ENCODE data around the gene SLC13A5.
"Not testable (repeated sequence)": the region's sequence is repeated elsewhere in the genome, so short reads cannot be mapped to it uniquely, and the experiment has no call there.

SLC13A5 gene

DNA sequence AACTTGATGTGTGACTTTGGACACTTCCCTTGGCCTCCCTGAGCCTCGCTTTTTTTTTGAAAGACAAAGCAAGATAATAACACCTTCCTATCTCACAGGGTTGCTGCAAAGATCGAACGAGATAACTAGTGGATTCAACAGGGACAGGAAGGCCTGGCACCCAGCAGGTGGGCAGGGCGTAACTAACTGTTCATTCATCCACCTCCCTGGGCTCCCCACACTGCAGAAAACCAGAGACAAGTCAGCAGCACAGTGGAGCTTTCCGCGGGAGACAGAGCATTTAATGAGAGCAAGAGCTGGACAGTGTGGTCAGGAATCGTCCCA is 28.7 kb downstream of the SLC13A5 start:
- no peak for DNase-seq (ENCODE audit: low read depth)

- no peak for DNase-seq (ENCODE audit: low read depth)
These were observed 29.3 kb downstream of the SLC13A5 start for GRCh38 chr17:6683730-6684459.

GRCh38 chr17:6683081-6683684 is 30.0 kb downstream of the SLC13A5 start:
- DNase-seq (ENCODE audit: low read depth) = no peak

DNA sequence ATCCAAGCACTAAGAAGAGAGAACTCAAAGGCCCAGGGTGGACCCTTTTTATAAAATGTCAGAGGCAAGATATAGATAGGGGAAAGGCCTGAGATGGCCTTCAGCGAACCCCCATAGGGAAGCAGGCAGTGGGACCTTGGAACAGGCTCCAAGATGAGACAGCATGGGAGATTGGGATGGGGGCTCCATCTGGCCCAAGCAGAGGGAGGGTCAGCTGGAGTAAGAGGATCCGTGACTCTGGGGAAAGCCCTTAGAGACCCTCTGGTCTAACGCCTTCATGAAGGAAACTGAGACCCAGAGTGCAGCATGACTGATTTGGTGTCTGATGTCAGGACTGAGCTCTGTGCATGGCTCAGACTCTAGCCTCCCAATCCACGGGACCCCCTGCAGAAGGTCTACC is 30.8 kb downstream of the SLC13A5 start:
- no peak for DNase-seq (ENCODE audit: low read depth)

GRCh38 chr17:6681671-6682070 is 31.5 kb downstream of the SLC13A5 start:
- DNase-seq (ENCODE audit: low read depth) = no peak

DNA sequence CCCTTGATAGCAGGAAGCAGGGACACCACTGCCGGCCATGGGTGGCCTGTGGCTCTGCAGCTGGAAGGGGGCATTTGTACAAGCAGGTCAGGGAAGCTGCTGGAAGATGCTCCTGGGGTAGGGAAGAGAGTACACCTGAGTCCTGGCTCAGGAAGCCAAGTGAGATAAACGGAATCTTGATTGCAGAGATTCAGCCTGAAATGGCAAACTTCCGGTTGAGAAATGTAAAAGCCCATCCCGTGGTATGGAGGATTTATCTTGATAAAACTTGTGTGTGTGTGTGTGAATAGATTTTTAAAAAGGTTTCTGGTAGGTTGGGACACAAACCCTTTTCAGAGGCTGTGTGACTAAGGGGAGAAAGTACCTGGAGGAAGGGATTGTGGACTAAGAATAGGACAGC is 32.0 kb downstream of the SLC13A5 start:
- no peak for DNase-seq (ENCODE audit: low read depth)

GRCh38 chr17:6679241-6679640 is 33.9 kb downstream of the SLC13A5 start:
- DNase-seq (ENCODE audit: low read depth) = no peak

DNA sequence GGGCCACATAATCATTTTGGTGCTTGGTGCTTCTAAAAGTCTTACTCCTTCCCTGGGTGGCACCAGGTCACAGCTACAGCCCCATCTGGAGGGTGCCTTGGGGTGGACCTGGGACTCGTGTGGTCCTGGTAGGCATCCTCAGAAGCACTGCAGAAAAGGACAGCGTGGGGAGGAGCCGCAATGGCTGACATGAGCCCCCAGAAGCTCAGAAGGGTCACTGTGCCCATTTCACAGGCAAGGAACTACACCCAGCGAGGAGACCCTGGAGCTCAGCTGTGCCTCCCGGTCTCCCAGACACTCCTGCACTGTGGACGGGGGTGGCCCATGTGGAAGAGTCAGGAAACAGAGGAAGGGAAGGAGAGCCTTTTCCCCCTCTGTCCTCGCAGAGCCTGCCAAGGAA is 35.2 kb downstream of the SLC13A5 start:
- no peak for DNase-seq (ENCODE audit: low read depth)

- no peak for DNase-seq (ENCODE audit: low read depth)
These were observed 35.9 kb downstream of the SLC13A5 start for GRCh38 chr17:6677158-6677831.

DNA sequence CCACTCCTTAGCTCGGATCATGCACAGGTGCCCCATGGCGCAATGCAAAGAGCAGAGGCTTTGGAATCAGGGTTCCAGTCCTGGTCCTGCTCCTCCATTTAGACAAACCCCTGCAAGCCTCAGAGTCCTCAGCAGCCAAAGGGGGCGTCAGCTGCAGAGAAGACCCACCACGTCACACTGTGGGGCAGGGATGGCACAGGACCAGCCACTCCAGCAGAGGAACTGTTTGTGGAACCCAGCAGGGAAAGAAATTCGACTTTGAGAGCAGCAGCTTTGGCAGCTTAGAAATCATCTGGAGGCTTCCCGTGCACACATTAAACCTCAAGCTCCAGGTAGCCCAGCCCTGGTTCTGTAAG is 36.4 kb downstream of the SLC13A5 start:
- no peak for DNase-seq (ENCODE audit: low read depth)

GRCh38 chr17:6675201-6675825 is 37.9 kb downstream of the SLC13A5 start:
- no peak for DNase-seq (ENCODE audit: low read depth)

GRCh38 chr17:6674586-6674985 is 38.6 kb downstream of the SLC13A5 start:
- no peak for DNase-seq (ENCODE audit: low read depth)

DNA sequence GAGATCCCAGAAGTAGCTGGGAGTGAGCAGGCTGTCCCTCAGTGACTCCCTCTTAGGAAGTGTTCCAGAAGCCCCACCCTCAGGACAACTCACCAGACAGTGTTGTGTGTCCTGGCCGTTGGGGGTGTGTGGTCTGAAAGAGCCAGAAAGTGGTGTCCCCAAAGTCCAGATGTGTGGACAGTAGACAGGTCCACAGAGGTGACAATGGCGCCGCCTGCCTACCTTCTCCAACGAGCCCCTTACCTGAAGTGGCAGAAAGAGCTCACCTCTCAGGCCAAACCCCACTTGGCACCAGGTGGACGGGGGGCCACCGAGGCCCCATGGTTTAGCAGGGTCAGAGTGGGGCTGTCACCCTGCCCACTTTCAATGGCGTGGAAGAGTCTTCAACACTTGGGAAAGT is 41.7 kb downstream of the SLC13A5 start:
- DNase-seq (ENCODE audit: low read depth) = no peak

DNA sequence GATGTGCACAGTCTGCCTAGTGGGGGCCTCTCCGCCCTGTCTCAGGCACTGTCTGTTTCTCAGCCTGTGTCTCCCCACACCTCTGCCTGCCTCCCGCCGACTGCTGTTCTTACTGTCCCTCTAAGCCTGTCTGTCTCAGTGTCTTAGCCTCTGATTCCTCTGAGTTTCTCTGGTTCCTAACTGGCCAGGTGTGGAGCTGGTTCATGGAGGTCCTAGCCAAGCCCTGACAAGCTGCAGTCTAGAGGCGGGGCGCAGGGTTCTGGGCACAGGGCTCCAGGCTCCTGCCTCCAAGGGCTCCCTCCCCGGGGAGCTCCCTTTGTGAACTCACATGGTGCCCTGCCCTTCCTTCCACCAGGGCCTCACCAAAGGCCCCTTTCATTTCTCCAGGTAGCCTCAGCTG is 42.2 kb downstream of the SLC13A5 start:
- no peak for DNase-seq (ENCODE audit: low read depth)

DNA sequence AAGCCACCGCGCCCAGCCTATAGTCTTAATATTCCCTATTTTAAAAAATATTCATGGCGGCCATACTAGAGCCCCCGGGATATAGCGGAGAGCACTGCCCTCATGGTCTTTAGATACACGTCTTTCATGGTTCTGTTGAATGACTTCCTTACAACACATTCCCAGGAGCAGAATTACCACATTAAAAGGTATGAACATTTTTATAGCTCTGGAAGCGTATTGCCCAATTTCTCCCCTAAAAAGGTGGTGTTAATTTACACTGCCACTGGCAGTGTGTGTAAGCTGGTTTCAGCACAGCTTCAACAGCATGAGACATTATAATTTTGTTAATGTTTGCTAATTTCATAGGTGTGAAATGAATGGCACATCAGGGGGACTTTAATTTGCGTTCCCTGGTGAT is 42.6 kb downstream of the SLC13A5 start:
- no peak for DNase-seq (ENCODE audit: low read depth)

- no peak for DNase-seq (ENCODE audit: low read depth)
These were observed 43.5 kb downstream of the SLC13A5 start for GRCh38 chr17:6669479-6670212.

DNA sequence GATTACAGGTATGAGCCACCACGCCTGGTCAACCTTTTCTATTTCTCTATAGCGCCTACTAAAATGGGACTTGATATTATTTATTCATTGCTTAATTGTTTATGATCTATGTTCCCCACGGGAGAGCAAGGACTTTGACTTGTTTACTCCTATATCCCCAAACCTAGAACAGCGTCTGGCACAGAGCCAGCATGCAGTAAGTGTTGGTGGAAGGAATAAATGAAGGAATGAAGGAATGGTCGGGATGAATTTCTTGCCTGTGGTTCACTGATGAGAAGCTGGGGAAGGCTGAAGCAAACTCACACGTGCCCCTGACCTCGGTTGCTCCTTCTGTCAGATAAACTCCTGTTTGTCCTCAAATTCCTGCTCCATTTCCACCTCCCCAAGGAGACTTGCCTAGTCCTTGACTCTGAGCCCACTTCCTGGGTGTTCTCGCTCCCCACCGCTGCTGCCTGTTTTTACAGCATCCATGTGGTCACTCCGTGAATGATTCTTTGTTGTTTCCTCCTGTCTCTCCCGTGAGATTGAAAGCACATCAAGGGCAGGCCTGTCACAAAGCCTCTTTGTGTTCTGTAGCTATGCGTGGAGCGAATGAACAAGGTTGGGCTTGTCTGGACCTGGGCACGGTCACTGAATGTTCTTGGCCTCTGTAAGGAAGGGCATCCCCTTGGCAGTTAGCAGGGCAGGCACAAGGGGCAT is 44.3 kb downstream of the SLC13A5 start:
- DNase-seq (ENCODE audit: low read depth) = no peak

- DNase-seq (ENCODE audit: low read depth) = no peak
These were observed 45.0 kb downstream of the SLC13A5 start for GRCh38 chr17:6668219-6668618.

DNA sequence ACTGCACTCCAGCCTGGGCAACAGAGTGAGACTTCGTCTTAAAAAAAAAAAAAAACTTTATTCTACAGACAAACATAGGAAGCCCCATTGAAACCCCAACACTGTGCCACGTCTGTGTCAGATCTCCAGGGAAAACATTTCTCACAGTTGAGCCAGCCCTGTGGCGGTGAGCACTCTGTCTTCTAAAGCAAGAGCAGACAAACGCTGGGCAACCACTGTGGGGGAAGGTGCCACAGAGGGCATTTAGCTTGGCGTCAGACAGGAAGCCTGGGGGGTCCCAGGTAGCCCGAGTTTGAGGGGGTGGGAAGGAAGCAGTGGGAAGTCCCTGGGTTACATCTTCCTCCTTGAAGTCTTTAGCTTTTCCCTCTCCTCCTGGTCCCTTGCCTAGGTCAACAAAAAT is 45.7 kb downstream of the SLC13A5 start:
- DNase-seq (ENCODE audit: low read depth) = no peak

GRCh38 chr17:6666557-6666956 is 46.6 kb downstream of the SLC13A5 start:
- no peak for DNase-seq (ENCODE audit: low read depth)

DNA sequence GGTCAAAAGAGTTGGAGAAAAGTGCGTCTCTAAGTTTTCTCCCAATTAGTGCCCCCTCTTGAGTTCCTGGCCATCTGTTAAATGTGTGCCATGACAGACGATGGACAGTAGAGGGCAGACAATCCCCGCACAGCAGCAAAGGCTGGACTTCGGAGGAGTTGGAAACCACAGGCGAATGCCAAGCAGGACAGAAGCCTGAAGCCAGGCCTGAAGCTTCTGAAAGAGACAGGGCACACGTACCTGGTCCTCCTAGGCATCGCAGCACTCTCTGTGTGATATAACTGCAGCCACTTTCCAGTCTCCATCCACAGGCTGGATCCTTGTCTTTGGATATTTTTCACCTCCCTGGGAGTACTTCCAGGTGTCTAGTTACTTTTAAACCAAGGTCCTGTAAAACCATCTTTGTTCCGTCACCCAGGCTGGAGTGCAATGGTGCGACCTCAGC is 47.1 kb downstream of the SLC13A5 start:
- no peak for DNase-seq (ENCODE audit: low read depth)

- DNase-seq (ENCODE audit: low read depth) = not testable (repeated sequence)
These were observed 50.0 kb downstream of the SLC13A5 start for GRCh38 chr17:6663200-6663599.
